Cardiac septum (tissue), 1 donor: ENCODE results near the gene AGBL1. TPM values are rescaled to one million over a fixed set of nuclear protein-coding genes. Genes with fewer than 3 reads are reported as not detected.

Experiments
- DNase-seq: peaks from one replicate; pipeline ENCODE4 v3.0.0-alpha.2; 2020; ENCODE audit warnings: low spot score
- intact Hi-C: fragments of 100-400 bp; cut with DNase I; formaldehyde crosslinking; loops from one replicate; pipeline ENCODE4 v1.14.0; 2022
- total RNA-seq: library from RNA; stranded (reverse); fragmentation: NEBNext Ultra II Directional; extraction: Animal tissue kit (Norgen Biotek cat#: 25700); gene quantifications from one replicate; pipeline ENCODE4 v1.2.1, GENCODE V29; 2021
- donor health status: DM: no; HTN: no; CAD: no.

The AGBL1 gene
- total RNA-seq, 1 donor from 2014 or later: 0.19 TPM

DNA sequence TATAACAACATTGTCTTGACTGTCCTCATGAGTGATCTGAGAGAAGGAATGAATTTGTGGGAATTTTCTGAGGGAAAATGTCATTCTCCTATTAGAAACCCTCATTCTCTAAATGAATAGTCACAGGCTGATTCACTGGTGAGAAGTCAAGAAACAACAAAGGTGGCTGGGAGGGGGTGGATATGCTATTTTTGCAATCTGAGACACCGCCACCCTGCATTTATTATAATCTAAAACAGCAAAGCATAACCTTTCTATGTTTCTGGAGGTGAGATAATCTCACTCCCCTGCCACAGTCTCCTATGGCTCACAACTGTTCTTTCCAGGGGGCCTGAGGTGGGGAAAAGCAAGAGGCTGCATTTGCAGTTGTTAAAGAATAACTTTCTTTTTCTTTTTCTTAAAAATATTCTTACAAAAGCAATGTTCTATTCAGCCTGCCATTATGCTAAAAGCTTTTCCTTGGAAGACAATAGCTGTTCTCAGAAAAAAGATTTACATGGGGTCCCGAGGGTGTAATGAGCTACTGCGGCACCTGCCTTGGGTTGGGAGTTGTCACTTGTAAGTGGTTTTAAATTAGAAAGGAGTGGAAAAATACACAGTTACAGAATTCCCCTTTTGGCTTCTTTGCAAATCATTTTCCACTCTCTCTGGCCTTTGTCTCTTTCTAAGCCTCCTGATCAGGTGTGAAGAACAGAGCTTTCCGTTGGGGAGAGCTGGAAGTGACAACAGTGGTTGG, 220.9 kb downstream of the AGBL1 start:
- DNase-seq: no peak
- intact Hi-C loops: no loop called here

DNA sequence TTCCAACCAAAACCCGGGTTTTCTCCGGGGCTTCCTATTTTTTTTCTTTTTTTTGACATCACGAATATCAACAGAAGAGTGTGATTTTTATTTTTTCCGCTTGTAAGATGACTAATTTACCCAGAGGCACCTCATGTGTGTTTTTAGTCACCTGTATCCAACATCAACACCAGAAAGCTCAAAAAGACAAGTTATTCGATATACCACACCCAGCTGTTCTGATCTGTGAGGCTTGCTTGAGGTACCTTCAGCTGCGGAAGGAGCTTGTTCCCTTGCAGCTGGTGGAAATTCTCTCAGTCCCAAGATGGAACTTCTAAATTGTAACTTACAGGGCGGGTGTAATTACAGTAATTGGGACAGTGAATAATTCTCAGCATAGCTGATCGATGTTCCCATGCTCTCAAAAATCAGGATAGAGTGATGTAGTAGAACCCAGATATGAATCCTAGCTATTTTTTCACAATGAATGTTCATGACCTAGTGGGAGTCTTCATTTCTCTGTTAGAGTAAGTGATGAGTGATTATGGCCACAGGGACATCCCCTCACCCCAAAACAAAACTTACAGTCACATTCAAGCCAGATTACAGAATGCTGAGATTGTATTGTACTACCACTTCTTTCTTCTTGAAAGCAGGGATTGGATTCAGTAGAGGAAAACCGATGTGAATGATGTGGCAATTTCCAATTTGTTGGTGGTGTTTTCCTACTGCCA, 232.1 kb downstream of the AGBL1 start:
- intact Hi-C loops: no loop called here
- DNase-seq: no peak

DNA sequence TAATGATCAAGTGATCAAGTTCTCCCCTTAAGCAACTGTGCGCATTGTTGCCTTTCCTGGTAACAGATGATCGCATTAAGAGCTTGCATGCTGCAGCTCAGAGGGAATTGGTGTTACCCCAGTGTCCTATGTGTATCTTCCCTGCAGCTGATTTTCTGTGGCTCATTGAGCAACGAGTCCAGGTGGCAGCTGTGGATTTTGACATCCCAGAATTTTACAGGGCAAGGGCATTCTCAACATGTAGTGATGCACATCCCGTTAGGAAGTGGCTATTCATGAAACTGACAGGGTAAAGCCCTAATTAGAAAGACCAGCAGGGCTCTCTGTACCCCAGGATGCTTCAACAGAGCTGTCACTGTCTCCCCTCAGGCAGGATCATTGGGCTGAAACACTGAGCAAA, 232.8 kb downstream of the AGBL1 start:
- no peak for DNase-seq
- intact Hi-C loops: no loop called here

DNA sequence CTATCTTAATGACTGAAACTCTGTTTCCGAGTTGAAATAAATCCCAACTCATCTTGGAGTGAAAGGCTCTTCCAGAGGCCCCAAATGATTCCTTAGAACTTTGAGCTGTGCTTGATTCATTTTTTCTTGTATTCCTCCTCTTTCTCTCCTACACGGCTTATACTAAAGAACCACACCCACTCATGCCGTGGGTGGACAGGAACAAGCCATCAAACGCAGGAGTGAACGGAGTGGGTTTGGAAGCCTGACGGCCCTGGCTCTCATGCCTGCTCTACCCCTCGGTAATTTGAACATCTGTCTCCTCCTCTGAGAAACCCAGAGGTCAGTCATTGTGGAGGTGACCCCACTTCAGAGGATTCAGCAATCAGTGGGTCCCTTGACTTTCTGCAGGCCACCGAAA, 236.5 kb downstream of the AGBL1 start:
- intact Hi-C loops: no loop called here
- no peak for DNase-seq

DNA sequence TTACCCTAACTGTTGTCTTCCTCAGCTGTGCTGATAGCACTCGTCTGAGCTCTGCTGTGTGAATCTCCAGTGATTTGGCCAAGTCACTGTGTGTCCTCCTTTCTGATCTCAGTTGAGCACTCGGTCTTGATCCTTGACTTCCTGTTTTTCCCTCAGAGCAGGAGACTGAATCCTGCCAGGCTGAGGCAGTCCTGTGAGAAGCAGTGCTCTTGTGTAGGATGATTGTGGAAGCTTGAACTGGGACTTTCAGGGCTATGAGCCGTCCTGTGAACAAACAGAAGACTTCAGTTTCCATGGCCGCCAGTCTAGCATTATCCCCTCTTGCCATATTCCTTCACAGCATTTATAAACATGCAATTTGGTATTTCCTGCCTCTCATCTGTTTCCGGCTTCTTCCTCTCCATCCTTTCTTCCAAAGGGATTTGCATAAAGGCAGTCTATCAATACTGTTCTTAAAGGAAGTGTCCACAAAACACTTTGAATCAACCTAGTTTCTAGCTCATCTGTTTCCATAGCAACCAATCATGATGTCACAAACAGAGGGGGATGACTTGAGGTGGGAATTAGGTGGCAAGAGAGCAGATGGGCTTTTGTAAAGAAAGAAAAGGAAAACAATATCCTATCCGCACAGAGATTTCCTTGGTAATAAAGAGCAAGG, 237.2 kb downstream of the AGBL1 start:
- intact Hi-C loops: no loop called here
- DNase-seq: no peak

DNA sequence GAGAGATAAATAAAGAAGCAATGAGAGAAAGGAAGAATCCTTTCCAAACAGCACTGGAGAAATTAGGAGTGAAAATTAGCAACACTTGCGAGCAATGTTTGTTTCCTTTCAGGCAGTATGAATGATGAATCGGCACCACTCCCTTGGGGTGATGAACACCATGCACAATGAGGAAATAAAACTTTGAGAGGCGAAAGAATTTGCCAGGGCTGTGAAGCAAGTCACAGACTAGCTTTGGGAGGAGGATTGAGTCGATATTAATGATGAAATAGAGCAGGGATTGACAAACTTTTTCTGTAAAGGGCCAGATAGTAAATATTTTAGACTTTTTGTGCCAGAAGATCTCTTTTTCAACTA, 237.7 kb downstream of the AGBL1 start:
- no peak for DNase-seq

DNA sequence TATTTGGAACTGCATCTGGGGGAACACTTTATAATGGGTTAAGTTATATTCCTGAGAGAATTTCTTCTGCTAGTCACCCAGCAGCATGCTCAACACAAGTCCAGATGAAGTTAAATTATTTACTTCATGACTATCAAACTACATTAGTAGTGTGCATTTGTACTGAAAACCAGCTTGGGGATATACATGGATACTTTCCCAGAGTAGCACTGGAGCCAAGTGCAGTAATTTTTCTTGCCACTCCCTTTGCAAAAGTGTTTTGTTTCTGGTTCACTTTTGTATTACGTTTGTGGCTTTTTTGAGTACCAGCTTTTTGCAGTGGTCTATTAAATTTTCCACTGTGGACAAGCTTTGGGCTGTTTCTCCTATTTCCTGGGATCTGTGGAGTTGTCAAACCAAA, 243.0 kb downstream of the AGBL1 start:
- no peak for DNase-seq
- intact Hi-C loops: no loop called here

More for the DNA sequence above, 237.7 kb downstream of the AGBL1 start:
- intact Hi-C loops: no loop called here

DNA sequence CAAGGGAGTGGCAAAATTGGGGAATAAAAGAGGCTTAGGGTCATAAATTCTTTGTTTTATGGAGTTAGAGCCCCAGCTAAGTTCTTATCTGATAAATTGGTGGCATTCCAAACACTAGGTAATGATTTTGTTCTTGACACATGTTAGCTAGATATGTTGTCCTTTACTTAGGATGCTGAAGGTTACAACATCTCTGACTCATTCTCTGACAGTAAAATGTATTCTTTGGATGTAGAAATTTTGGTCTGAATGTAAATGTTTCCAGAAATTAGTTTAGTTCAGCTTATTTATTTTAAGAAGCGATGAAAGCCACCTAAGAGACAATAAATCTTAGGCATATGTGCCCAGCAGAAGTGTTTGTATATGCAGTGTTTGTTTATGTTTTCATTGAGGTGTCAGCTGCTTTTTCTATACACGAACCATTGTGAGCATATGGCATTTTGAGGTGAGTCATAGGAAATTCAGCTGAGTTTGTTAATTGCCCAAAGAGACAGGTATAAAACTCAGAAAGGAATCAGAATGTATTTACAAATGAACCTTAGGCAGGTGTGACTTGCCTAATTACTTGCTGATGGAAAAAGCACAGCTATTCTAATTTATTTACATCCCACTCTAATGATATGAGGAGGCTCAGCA, 247.7 kb downstream of the AGBL1 start:
- intact Hi-C loops: no loop called here
- DNase-seq: no peak

DNA sequence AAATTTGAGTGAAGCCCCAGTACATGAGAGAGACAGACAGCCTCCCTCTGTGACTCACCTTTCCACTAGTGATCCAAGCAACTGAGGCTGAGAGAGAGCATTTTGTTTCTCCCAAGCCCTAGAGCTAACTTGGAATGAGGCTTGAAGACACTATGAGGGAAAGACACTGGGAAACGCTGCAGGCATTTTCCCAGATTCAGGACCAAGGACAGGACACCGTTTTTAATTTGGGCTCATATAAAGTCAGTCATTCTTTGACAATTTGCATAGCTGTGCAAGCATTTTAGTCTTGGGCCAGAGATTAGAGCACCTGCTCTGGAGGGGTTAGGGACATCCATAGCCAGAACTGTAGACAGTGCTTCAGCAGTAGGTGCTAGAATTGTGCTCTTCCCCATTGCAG, 249.0 kb downstream of the AGBL1 start:
- no peak for DNase-seq
- intact Hi-C loops: no loop called here

DNA sequence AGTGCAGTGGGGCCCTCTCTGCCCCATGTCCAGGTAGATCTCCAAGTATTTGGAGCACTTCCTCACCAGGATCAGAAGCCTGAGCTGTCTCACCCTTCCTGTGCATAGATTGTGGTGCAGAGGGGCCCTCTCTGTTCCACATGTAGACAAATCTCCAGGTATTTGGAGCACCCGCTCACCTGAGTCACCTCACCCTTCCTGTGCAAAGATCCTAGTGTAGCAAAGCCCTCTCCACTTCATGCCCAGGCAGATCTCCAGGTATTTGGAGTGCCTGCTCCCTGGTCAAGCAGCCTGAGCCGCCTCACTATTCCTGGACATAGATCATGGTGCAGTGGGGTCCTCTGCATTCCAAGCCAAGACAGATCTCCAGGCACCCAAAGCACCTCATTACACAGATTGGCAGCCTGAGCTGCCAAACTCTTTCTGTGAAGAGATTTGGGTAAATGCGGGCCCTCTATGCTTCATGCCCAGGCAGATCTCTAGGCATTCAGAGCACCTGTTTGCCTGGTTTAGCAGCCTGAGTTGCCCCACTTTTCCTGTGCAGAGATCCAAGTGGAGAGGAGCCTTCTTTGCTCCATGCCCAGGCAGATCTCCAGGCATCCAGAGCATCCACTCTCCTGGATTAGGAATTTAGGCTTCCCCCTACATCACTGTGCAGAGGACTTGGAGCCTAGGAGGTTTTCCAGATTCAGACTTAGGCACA, 249.8 kb downstream of the AGBL1 start:
- intact Hi-C loops: no loop called here

DNA sequence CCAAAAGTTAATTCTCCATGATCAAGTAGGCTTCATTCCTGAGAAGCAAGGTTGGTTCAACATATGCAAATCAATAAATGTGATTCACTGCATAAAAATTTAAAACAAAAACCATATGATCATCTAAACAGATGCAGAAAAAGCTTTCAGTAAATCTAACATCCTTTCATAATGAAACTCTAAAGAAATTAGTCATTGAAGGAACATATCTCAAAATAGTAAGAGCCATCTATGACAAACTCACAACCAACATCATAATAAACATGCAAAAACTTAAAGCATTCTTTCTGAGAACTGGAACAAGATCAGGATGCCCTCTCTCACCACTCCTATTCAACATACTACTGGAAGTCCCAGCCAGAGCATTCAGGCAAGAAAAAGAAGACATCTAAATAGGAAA, 254.1 kb downstream of the AGBL1 start:
- intact Hi-C loops: no loop called here
- DNase-seq: no peak

More for the DNA sequence above, 249.8 kb downstream of the AGBL1 start:
- no peak for DNase-seq

DNA sequence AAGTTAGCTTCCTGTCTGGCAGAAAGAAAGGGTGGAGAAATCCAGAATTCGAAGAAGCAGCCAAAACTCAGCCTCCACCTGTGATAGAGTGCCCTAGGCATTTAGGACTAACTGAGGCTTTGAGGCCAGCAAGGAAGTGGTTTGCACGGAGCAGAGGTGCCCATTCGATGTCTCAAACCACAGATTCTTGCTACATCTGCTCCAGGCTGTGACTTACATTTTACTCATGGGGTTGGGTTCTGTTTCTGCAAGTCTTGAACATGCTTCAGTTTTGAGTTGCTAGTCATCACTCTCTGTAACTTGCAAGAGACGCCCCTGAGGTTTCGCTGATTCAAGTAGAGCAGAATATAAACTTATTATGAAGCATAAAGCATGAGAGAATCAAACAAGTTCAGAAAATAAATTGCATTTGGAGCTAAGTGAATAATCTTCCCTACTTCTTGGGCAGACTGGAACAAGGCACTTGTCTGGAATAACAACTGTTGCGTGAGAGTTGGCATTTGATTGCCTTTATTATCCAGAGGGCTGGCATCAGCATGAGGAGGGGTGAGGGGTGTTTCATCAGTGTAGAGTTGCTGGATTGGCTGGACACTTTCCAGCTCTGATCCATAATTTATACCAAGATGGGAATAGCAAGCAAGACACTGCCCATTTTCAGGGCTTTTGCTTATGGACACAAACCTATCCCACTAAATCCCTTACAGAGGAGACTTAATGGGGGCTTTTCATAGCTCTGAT, 256.5 kb downstream of the AGBL1 start:
- DNase-seq: no peak
- intact Hi-C loops: no loop called here

DNA sequence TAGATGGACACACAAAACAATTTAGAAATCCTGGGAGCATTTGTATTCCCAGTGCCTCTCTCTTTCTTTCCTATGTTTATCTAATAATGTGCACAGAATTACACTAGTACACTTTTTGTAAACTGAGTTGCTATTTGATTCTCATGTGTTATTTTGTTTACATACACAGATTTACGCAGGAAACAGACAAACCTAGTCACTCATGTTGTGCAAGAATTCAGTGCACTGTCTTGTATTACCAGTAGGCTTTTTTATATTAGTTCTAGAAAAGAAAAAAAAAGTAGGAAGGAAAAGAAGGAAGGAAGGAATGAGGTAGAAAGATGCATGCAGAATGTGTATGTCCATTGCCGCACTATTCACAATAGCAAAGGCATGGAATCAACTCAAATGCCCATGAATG, 257.4 kb downstream of the AGBL1 start:
- intact Hi-C loops: no loop called here
- DNase-seq: no peak

DNA sequence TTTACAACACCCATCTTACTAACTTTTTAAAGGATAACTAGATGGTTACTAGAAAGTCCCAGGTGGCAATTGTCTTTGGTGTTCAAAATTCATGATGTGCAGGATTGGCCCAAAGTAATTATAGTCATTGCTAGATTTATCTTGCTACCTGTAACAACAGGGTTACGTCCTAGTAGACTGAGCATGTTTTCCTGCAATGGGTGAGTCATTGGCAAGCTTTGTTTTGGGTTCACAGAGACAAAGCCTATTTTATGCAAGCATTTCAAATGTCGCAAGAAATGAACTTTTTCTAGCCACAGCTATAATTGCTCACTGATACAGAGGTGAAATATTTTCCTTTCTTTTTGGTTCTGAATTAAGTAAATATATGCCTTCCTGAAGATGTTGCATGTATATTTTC, 267.6 kb downstream of the AGBL1 start:
- DNase-seq: no peak
- intact Hi-C loops: no loop called here

DNA sequence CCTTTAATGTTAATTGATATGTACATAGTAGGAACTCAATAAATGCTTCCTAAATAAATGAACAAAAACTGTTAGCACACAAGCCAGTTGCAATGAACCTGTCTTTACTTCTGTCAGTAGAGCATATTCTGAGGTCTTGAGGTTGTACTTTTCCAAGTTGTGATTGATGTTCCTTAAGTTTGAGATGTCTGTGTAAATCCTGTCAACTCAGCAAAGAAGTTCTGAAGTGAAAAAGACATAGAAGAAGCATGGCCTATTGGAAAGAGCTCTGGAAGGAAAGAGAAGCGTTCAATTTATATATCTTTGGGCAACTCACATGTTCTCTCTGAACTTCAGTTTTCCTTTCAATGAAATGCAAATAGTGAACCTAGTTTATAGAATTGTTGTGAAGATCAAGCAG, 269.9 kb downstream of the AGBL1 start:
- no peak for DNase-seq
- intact Hi-C loops: no loop called here

DNA sequence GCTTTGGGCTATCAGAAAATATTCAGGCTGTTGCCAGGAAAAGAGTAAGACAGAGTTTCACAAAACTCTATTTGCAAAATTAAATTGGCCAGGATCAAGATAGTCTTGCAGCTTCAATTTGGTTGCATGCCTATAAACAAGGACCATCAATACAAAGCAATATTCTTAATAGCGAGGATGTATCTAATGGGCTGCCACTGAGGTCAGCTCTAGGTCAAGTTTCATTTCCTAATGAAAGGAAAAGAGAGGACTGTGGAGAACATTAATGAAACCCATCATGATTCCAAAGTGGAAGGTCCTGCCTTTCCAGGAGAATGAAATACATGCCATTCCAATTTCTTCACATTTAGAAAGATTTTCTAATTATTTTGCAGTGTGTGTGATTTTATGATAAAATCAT, 273.5 kb downstream of the AGBL1 start:
- intact Hi-C loops: no loop called here
- no peak for DNase-seq

DNA sequence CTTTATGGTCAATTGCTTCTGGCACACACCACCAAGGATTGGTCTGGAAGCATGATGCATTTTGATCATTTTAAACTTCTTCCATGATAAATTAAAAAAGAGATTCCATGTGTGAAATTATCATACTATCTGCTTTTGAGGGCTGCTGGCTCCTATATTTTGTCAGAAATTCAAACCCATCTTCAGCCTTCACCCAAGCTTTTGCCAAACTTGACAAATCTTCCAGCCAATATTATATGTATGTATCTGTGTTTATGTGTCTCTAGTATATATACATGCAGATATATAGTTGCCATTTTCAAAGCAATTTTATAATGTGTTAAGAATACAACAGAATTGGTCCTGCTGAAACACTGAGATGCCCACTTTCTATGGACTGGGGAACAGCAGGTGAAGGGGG, 275.7 kb downstream of the AGBL1 start:
- intact Hi-C loops: no loop called here
- DNase-seq: no peak

DNA sequence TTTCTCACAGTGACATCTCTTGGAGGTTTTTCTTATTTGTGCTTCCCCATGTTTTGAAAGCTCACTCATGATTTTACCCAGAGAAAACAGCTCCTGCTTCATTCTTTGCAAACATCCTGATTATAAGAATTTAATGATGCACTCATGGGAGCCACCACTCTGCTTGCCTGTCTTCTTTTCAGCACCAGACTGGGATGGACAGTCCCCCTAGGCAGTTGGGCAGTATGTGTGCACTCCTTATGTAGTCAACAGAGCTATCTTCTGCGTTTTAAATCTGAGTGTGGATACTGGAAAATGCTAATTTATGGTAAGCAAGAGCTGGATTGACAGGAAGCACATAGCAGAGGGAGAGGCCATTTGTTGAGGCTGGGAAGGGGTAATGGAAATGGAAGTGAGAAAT, 276.1 kb downstream of the AGBL1 start:
- intact Hi-C loops: no loop called here
- no peak for DNase-seq

DNA sequence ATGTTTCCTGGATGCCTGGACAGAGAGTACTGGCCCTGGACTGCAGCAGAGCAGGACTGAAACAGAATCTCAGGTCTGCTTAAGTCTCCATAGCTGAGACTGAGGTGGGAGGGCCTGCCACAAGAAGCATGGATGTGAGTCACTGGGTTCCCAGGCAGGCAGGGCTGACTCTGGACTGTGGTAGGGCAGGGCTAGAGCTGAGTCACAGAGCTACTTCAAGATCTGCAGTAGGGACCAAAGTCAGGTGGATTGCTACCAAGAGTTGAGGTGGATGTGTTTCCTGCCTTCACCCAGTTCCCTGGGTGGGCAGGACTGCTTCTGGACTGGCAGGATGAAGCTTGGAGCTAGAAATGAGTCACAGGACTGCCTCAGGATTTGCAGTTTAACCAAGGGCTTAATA, 282.9 kb downstream of the AGBL1 start:
- intact Hi-C loops: no loop called here

More for the DNA sequence above, 282.9 kb downstream of the AGBL1 start:
- no peak for DNase-seq
